HCT116 (cell line): Measurements from ENCODE around the gene CFAP45. TPM values are rescaled to one million over a fixed set of nuclear protein-coding genes. Genes with fewer than 3 reads are reported as not detected.

Experiments used
- ATAC-seq: fragments of 200-7000 bp; cut with Tn5 transposase; 2 replicates; pipeline ENCODE4 v1.9.1; 2020; ENCODE audit warnings: mild to moderate bottlenecking, moderate library complexity
- BruUV-seq: library from RNA; stranded (reverse); fragments of 400-500 nt; replicated peaks from 2 replicates; lab custom pipeline; 2021; lab: Mats Ljungman, UMichigan
- CTCF ChIA-PET: fragments of 300-600 bp; sonication (Branson Sonifier 250); formaldehyde crosslinking; loops from one replicate; lab custom pipeline; 2021; ENCODE audit warnings: antibody characterized with exemption; lab: Charles Lee
- POLR2A ChIA-PET: fragments of 300-600, 350-600 bp; sonication (Branson Sonifier 250); formaldehyde crosslinking; loops from one replicate; lab custom pipeline; 2021; ENCODE audit warnings: antibody characterized with exemption; lab: Charles Lee
- RAD21 ChIA-PET, 2 experiments: fragments of 300-600 bp; sonication (Branson Sonifier 250); formaldehyde crosslinking; loops; one replicate each; lab custom pipeline; 2023; ENCODE audit warnings: low total read pairs in 2 of 2; ENCODE audit not compliant: uncharacterized antibody in 2 of 2, unreplicated experiment in 2 of 2, low non-redundant PET in 1 of 2; lab: Charles Lee
- DNase-seq: peaks from one replicate; pipeline ENCODE4 v3.0.0-alpha.2; 2010; ENCODE audit warnings: low read depth, low spot score
- H2AFZ ChIP-seq: fragments of 200-600 bp; shearing (Covaris generic), sonication (generic); 2 replicates; pipeline ENCODE4 v1.6.1; 2017; ENCODE audit warnings: low read depth, mixed run types, mixed read lengths, antibody characterized with exemption, low read length; ENCODE audit not compliant: poor library complexity, severe bottlenecking
- H3K27ac ChIP-seq: 2 replicates; pipeline ENCODE4 v1.5.1; 2012; ENCODE audit warnings: low read depth, low read length
- H3K27me3 ChIP-seq: fragments of 200-600 bp; sonication (generic); 2 replicates; pipeline ENCODE4 v1.6.1; 2016; ENCODE audit warnings: mixed run types, low read length, mixed read lengths; ENCODE audit not compliant: insufficient read depth
- H3K36me3 ChIP-seq, 2 experiments: fragments of 200-500 bp in 1 of 2; fragments of 200-600 bp in 1 of 2; sonication (Bioruptor generic) in 1 of 2; sonication (generic) in 1 of 2; 2 replicates each; pipeline versions ENCODE4 v1.5.1 to v1.6.1; 2014 to 2016; ENCODE audit warnings: low read length in 2 of 2, inconsistent platforms in 1 of 2, mixed read lengths in 1 of 2, mixed run types in 1 of 2; ENCODE audit not compliant: insufficient read depth in 2 of 2, control insufficient read depth in 1 of 2
- H3K4me1 ChIP-seq, 2 experiments: fragments of 200-600 bp in 1 of 2; sonication (generic) in 1 of 2; 2 replicates each; pipeline versions ENCODE4 v1.5.1 to v1.6.1; 2012 to 2017; ENCODE audit warnings: low read length in 2 of 2, inconsistent platforms in 1 of 2, mild to moderate bottlenecking in 1 of 2, mixed read lengths in 1 of 2, mixed run types in 1 of 2, moderate library complexity in 1 of 2; ENCODE audit not compliant: insufficient read depth in 2 of 2, control insufficient read depth in 1 of 2
- H3K4me2 ChIP-seq: fragments of 200-600 bp; sonication (generic); 2 replicates; pipeline ENCODE4 v1.6.1; 2017; ENCODE audit warnings: mixed run types, low read length, mixed read lengths
- H3K4me3 ChIP-seq, 2 experiments: fragments of 200-600 bp in 1 of 2; sonication (generic) in 1 of 2; replicated peaks in 1 of 2; 2 replicates each; pipeline ENCODE4 v1.5.1; 2011 to 2016; ENCODE audit warnings: low read length in 2 of 2, control low read depth in 1 of 2, low read depth in 1 of 2, mild to moderate bottlenecking in 1 of 2, mixed read lengths in 1 of 2, mixed run types in 1 of 2
- H3K79me2 ChIP-seq: fragments of 200-600 bp; sonication (generic); 2 replicates; pipeline ENCODE4 v1.6.1; 2017; ENCODE audit warnings: mild to moderate bottlenecking, mixed run types, low read length, moderate library complexity, mixed read lengths; ENCODE audit not compliant: insufficient read depth
- H3K9ac ChIP-seq: fragments of 200-600 bp; sonication (generic); 2 replicates; pipeline ENCODE4 v1.6.1; 2016; ENCODE audit warnings: low read length, mixed read lengths
- H3K9me2 ChIP-seq: fragments of 200-600 bp; sonication (generic), shearing (Covaris generic); 2 replicates; pipeline ENCODE4 v1.6.1; 2017; ENCODE audit warnings: mixed run types, mild to moderate bottlenecking, moderate library complexity; ENCODE audit not compliant: insufficient read depth
- H3K9me3 ChIP-seq, 2 experiments: fragments of 200-500 bp in 1 of 2; fragments of 200-600 bp in 1 of 2; sonication (Bioruptor generic) in 1 of 2; sonication (generic) in 1 of 2; 2 replicates each; pipeline ENCODE4 v1.6.1; 2014 to 2017; ENCODE audit warnings: low read length in 2 of 2, mixed read lengths in 2 of 2, inconsistent platforms in 1 of 2, low read depth in 1 of 2, mild to moderate bottlenecking in 1 of 2, mixed run types in 1 of 2, moderate library complexity in 1 of 2; ENCODE audit not compliant: control insufficient read depth in 1 of 2, insufficient read depth in 1 of 2
- H4K20me1 ChIP-seq: fragments of 200-600 bp; sonication (generic), shearing (Covaris generic); 2 replicates; pipeline ENCODE4 v1.6.1; 2017; ENCODE audit warnings: mixed run types, mild to moderate bottlenecking, moderate library complexity; ENCODE audit not compliant: insufficient read depth
- CEBPB ChIP-seq: IDR thresholded peaks from 2 replicates; pipeline ENCODE4 v1.6.1; 2012; ENCODE audit warnings: low read depth
- CTCF ChIP-seq, 3 experiments: fragments of 200-600 bp in 1 of 3; sonication (generic) in 1 of 3; IDR thresholded peaks in 2 of 3; conservative IDR thresholded peaks in 1 of 3; 2 replicates each; pipeline ENCODE4 v1.5.1; 2012 to 2017; ENCODE audit warnings: low read depth in 2 of 3, low read length in 2 of 3, antibody characterized with exemption in 1 of 3, borderline replicate concordance in 1 of 3, control low read depth in 1 of 3, mild to moderate bottlenecking in 1 of 3, mixed read lengths in 1 of 3, mixed run types in 1 of 3, moderate library complexity in 1 of 3; ENCODE audit not compliant: insufficient read depth in 1 of 3
- EZH2phosphoT487 ChIP-seq: fragments of 200-600 bp; IDR thresholded peaks from 2 replicates; pipeline ENCODE4 v1.6.1; 2018; ENCODE audit warnings: antibody characterized with exemption, borderline replicate concordance
- FOSL1 ChIP-seq: IDR thresholded peaks from 2 replicates; pipeline ENCODE4 v1.6.1; 2012; ENCODE audit warnings: low read depth
- ZFX ChIP-seq: fragments of 450-650 bp; IDR thresholded peaks from 2 replicates; pipeline ENCODE4 v1.6.1; 2017
- intact Hi-C: fragments of 100-400 bp; cut with micrococcal nuclease; formaldehyde crosslinking; loops from 2 replicates; pipeline ENCODE4 v1.10.0; 2022
- total RNA-seq: library from RNA; stranded (reverse); gene quantifications from one replicate; pipeline ENCODE4 v1.2.1, GENCODE V29; 2021; ENCODE audit not compliant: unreplicated experiment

The CFAP45 gene
- total RNA-seq, 1 experiment from 2014 or later = 0.59 TPM

GRCh38 chr1:159864262-159864661 is 35.7 kb downstream of the CFAP45 start:
- TF ChIP-seq CEBPB (no peak), EZH2phosphoT487 (no peak), FOSL1 (no peak)
- Histone ChIP-seq H3K4me2 (no peak overlapping the region), H3K4me1 (peaks cover 22 to 34% of the 10 kb centered on the region in 2 experiments), H3K4me3 (no peak overlapping the region), H3K9me3 (no peaks in the 10 kb centered on the region), H3K27me3 (no peaks in the 10 kb centered on the region; the same call in 1 of the 2 replicates), H3K79me2 (no peaks in the 10 kb centered on the region), H3K36me3 (no peaks in the 10 kb centered on the region), H3K27ac (no peak overlapping the region), H4K20me1 (no peaks in the 10 kb centered on the region), H3K9me2 (no peaks in the 10 kb centered on the region), H2AFZ (no peak overlapping the region), H3K9ac (no peak overlapping the region)
- no TSS peak for BruUV-seq
- ChIA-PET POLR2A (interaction anchor here (0.8 kb wide), 1 partner anchor 10 kb away, joined by 3 read pairs; no protein-coding TSS in a partner anchor), RAD21 (no interaction called here), CTCF (no interaction called here)
- DNase-seq (no peak), ATAC-seq (no peak)
- intact Hi-C loops = no loop called here

GRCh38 chr1:159862557-159862956 is 37.4 kb downstream of the CFAP45 start, which contains the start of gene VSIG8:
VSIG8 (minus strand) TSS chr1:159862657; CDS start chr1:159862521, 136 bp downstream.
- no TSS peak for BruUV-seq
- ChIA-PET RAD21 (no interaction called here), POLR2A (no interaction called here)
- Histone ChIP-seq H3K79me2 (no peaks in the 10 kb centered on the region), H3K4me1 (peaks cover 5 to 17% of the 10 kb centered on the region in 2 experiments), H3K9ac (no peak within 1 kb of the TSS), H2AFZ (no peak within 1 kb of the TSS), H3K9me3 (no peaks in the 10 kb centered on the region), H4K20me1 (no peaks in the 10 kb centered on the region), H3K4me2 (no peak within 1 kb of the TSS), H3K27ac (no peak within 1 kb of the TSS), H3K9me2 (no peaks in the 10 kb centered on the region), H3K36me3 (no peaks in the 10 kb centered on the region)
- intact Hi-C loops = no loop called here
- DNase-seq = no peak
- TF ChIP-seq EZH2phosphoT487 (no peak), CTCF (IDR thresholded peaks at IDR 0.05 in 2 of 3, conservative IDR thresholded peaks at IDR 0.05 in 1 of 3; ENCODE audit: borderline replicate concordance in 1 of 3, insufficient read depth in 1 of 3, low read depth in 2 of 3, low read length in 2 of 3) (no peak), ZFX (no peak)
- TF ChIP-seq, all 23 proteins: peak for 0
- Histone ChIP-seq H3K27me3 (no peaks in the 10 kb centered on the region; the same call in 1 of the 2 replicates), H3K4me3 (no peak within 1 kb of the TSS)
- CTCF ChIA-PET = no interaction called here
- ATAC-seq = no peak
